NCI-H1092 (cell line): ENCODE measurements around the gene KRTAP4-16.
"Not testable (repeated sequence)": the region's sequence is repeated elsewhere in the genome, so short reads cannot be mapped to it uniquely, and the experiment has no call there.

Experiments
- DNase-seq: peaks from one replicate; lab custom pipeline; 2025; lab: John Stamatoyannopoulos, UW

Gene KRTAP4-16

GRCh38 chr17:41073676-41074075 is 28.3 kb downstream of the KRTAP4-16 start:
- DNase-seq, result no peak

GRCh38 chr17:41071606-41072360 is 30.2 kb downstream of the KRTAP4-16 start:
- DNase-seq, result no peak

- DNase-seq, result no peak
Measured at GRCh38 chr17:41069031-41069430, 33.0 kb downstream of the KRTAP4-16 start.

GRCh38 chr17:41067281-41067680 is 34.7 kb downstream of the KRTAP4-16 start:
- no peak for DNase-seq

- DNase-seq, result no peak
Measured at GRCh38 chr17:41065829-41066624, 36.0 kb downstream of the KRTAP4-16 start, which contains the start of gene KRTAP2-4. TSS of gene KRTAP2-4 (minus strand) at chr17:41065879. CDS start at chr17:41065845, 34 bp downstream.

- DNase-seq, result not testable (repeated sequence)
Measured at GRCh38 chr17:41065016-41065689, 36.9 kb downstream of the KRTAP4-16 start.

GRCh38 chr17:41064301-41064700 is 37.7 kb downstream of the KRTAP4-16 start:
- DNase-seq, result no peak

- DNase-seq, result no peak
Measured at GRCh38 chr17:41063449-41063848, 38.6 kb downstream of the KRTAP4-16 start.

- DNase-seq, result no peak
Measured at GRCh38 chr17:41061964-41062363, 40.0 kb downstream of the KRTAP4-16 start.

- DNase-seq, result no peak
Measured at GRCh38 chr17:41060052-41060604, 41.9 kb downstream of the KRTAP4-16 start, which contains the start of gene KRTAP2-3. TSS of gene KRTAP2-3 (minus strand) at chr17:41060114. CDS start at chr17:41060050, 64 bp downstream.

- not testable (repeated sequence) for DNase-seq
Measured at GRCh38 chr17:41059276-41060051, 42.5 kb downstream of the KRTAP4-16 start.

GRCh38 chr17:41058741-41059140 is 43.3 kb downstream of the KRTAP4-16 start:
- DNase-seq, result no peak

- DNase-seq, result no peak
Measured at GRCh38 chr17:41057547-41057946, 44.5 kb downstream of the KRTAP4-16 start.

- not testable (repeated sequence) for DNase-seq
Measured at GRCh38 chr17:41055130-41055529, 46.9 kb downstream of the KRTAP4-16 start, which contains the start of gene KRTAP2-2. TSS of gene KRTAP2-2 (minus strand) at chr17:41055230. CDS start at chr17:41055211, 19 bp downstream.

GRCh38 chr17:41054556-41054955 is 47.5 kb downstream of the KRTAP4-16 start:
- not testable (repeated sequence) for DNase-seq

- DNase-seq, result no peak
Measured at GRCh38 chr17:41054025-41054424, 48.0 kb downstream of the KRTAP4-16 start.

- no peak for DNase-seq
Measured at GRCh38 chr17:41052566-41052965, 49.4 kb downstream of the KRTAP4-16 start.
